Left ventricle myocardium superior (tissue), 1 donor: ENCODE results near the gene DUOX2. TPM values are rescaled to one million over a fixed set of nuclear protein-coding genes. Genes with fewer than 3 reads are reported as not detected.
A peak's percentile ranks its signal among the peaks of the same experiment; 100 is the strongest.

ENCODE experiments used
- ATAC-seq: fragments of 200-7000 bp; cut with Tn5 transposase; one replicate; pipeline ENCODE4 v1.9.1; 2020; ENCODE audit warnings: mild to moderate bottlenecking, moderate library complexity
- DNase-seq: peaks from one replicate; pipeline ENCODE4 v3.0.0-alpha.2; 2020
- intact Hi-C: fragments of 100-400 bp; cut with micrococcal nuclease; formaldehyde crosslinking; loops from one replicate; pipeline ENCODE4 v1.11.0; 2022
- total RNA-seq: library from RNA; stranded (reverse); fragmentation: NEBNext Ultra II Directional; extraction: Animal tissue kit (Norgen Biotek cat#: 25700); gene quantifications from one replicate; pipeline ENCODE4 v1.2.1, GENCODE V29; 2021
- donor health status: DM: no; HTN: yes; CAD: no; lungs with severe emphysema.

DUOX2 gene
- total RNA-seq, 1 donor from 2014 or later = 0.05 TPM

GRCh38 chr15:45121706-45122417 is 7.9 kb upstream of the DUOX2 start:
- DNase-seq (no peak), ATAC-seq (no peak)
- intact Hi-C loops = no loop called here

GRCh38 chr15:45121020-45121419 is 7.0 kb upstream of the DUOX2 start:
- intact Hi-C loops = no loop called here
- ATAC-seq (no peak), DNase-seq (no peak)

- no peak for ATAC-seq
These were observed 6.4 kb upstream of the DUOX2 start for GRCh38 chr15:45120081-45120972.

GRCh38 chr15:45118996-45119395 is 5.0 kb upstream of the DUOX2 start:
- ATAC-seq (no peak), DNase-seq (no peak)
- intact Hi-C loops = no loop called here

More at GRCh38 chr15:45120081-45120972, 6.4 kb upstream of the DUOX2 start:
- no peak for DNase-seq
- intact Hi-C loops = no loop called here

GRCh38 chr15:45118131-45118588 is 4.2 kb upstream of the DUOX2 start:
- ATAC-seq (peak; percentile 98), DNase-seq (peak; percentile 89)
- intact Hi-C loops = no loop called here

GRCh38 chr15:45117308-45118130 is 3.5 kb upstream of the DUOX2 start:
- ATAC-seq (peak; percentile 28), DNase-seq (no peak)
- intact Hi-C loops = no loop called here

- peak; percentile 10 for ATAC-seq
- intact Hi-C loops = no loop called here
- DNase-seq = no peak
These were observed 2.7 kb upstream of the DUOX2 start for GRCh38 chr15:45116482-45117307.

- DNase-seq (no peak), ATAC-seq (no peak)
- intact Hi-C loops = no loop called here
These were observed 2.1 kb upstream of the DUOX2 start for GRCh38 chr15:45116006-45116481.

GRCh38 chr15:45115312-45115820 is 1.4 kb upstream of the DUOX2 start:
- intact Hi-C loops = no loop called here
- DNase-seq = no peak
- ATAC-seq = no peak

- intact Hi-C loops = no loop called here
- ATAC-seq (no peak), DNase-seq (no peak)
These were observed 746 bp upstream of the DUOX2 start for GRCh38 chr15:45114751-45115085.

- DNase-seq (no peak), ATAC-seq (no peak)
- intact Hi-C loops = no loop called here
These were observed 487 bp downstream of the DUOX2 start for GRCh38 chr15:45113380-45113990.

- ATAC-seq (no peak), DNase-seq (no peak)
- intact Hi-C loops = no loop called here
These were observed 1.2 kb downstream of the DUOX2 start for GRCh38 chr15:45112591-45113379.

GRCh38 chr15:45112143-45112590 is 1.8 kb downstream of the DUOX2 start:
- intact Hi-C loops = no loop called here
- no peak for ATAC-seq
- no peak for DNase-seq

- intact Hi-C loops = no loop called here
- DNase-seq (no peak), ATAC-seq (no peak)
These were observed 2.4 kb downstream of the DUOX2 start for GRCh38 chr15:45111390-45112142.

- ATAC-seq (no peak), DNase-seq (no peak)
- intact Hi-C loops = no loop called here
These were observed 3.6 kb downstream of the DUOX2 start for GRCh38 chr15:45110256-45110820.

GRCh38 chr15:45107941-45108630 is 5.9 kb downstream of the DUOX2 start:
- ATAC-seq = no peak
- DNase-seq = no peak
- intact Hi-C loops = no loop called here
